Measurements from ENCODE around the gene TEX22.

GRCh38 chr14:105398044-105398725 lies at the start of gene TEX22:
- TF ChIP-seq POLR2A (IDR thresholded peaks at IDR 0.05; ENCODE audit: low read length), result peak; percentile 73
- TF ChIP-seq GATA1 (IDR thresholded peaks at IDR 0.05; ENCODE audit: low read depth, low read length), result no peak
